Epithelial cell of proximal tubule (primary cell): ENCODE results near the gene HDAC4. TPM values are rescaled to one million over a fixed set of nuclear protein-coding genes. Genes with fewer than 3 reads are reported as not detected.

ENCODE experiments used
- DNase-seq: peaks from one replicate; pipeline ENCODE4 v3.0.0-alpha.2; 2011; ENCODE audit warnings: low read depth
- H3K4me3 ChIP-seq: 2 replicates; pipeline ENCODE4 v1.5.1; 2011; ENCODE audit warnings: low read depth, mild to moderate bottlenecking, low read length
- total RNA-seq: library from RNA; depleted of rRNA; stranded (reverse); fragments of >200 nt; gene quantifications from 2 replicates; pipeline ENCODE4 v1.2.3, GENCODE V29; 2015
- TF ChIP-seq, protein P1 (sequence below): conservative IDR thresholded peaks from 2 replicates; pipeline ENCODE4 v1.5.1; 2012; ENCODE audit warnings: low read depth, mild to moderate bottlenecking, low read length

Gene HDAC4
- total RNA-seq, 1 donor from 2014 or later = 23.2 TPM

DNA sequence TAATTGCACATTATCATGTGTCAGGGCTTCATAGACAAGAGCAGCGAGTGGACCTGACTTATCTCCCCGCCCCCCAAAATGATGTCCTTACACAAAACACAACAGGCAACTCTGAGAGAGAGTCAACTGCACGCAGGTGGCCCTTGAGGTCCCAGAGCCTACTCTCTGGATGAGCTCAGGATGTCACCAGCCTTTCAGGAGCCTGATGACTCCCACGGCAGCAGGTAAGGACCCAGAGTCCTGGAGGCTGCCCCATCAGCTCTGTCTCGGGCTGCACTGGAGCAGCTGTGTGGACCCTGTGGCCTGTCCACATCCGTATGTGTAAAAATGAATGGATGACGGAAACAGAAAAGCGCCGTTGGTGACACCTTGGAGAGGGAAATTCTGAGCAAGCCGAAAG, 130.9 kb downstream of the HDAC4 start:
- no peak overlapping the region for H3K4me3 ChIP-seq
- TF ChIP-seq, protein P1, sequence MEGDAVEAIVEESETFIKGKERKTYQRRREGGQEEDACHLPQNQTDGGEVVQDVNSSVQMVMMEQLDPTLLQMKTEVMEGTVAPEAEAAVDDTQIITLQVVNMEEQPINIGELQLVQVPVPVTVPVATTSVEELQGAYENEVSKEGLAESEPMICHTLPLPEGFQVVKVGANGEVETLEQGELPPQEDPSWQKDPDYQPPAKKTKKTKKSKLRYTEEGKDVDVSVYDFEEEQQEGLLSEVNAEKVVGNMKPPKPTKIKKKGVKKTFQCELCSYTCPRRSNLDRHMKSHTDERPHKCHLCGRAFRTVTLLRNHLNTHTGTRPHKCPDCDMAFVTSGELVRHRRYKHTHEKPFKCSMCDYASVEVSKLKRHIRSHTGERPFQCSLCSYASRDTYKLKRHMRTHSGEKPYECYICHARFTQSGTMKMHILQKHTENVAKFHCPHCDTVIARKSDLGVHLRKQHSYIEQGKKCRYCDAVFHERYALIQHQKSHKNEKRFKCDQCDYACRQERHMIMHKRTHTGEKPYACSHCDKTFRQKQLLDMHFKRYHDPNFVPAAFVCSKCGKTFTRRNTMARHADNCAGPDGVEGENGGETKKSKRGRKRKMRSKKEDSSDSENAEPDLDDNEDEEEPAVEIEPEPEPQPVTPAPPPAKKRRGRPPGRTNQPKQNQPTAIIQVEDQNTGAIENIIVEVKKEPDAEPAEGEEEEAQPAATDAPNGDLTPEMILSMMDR = no peak
- no peak for DNase-seq

DNA sequence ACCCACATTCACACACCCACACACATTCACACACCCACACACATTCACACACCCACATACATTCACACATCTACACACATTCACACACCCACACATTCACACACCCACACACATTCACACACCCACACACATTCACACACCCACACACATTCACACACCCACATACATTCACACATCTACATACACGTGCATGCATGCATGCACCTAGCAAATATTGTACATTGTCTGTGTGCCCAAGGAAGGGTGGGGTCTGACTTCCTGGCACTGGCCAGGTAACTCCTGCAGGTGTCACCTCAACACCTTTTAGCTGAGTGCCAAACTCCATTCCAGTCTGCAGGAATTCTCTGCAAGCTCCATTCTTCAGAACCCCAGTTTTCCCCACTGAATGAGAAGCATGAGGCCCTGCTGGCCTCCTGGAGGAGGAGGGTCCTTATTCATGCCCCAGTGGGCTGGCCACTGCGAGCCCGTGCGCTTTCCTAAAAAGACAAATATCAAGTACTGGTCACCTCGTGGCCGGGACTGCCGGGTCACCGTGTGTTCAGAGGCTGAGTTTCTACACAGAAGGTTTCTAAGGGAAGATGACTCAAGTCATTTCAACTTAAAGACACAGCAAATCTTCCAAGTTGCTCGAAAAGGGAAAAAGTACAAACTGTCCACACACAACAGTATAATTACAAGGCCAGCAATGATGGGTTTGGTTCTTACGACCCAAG, 131.5 kb downstream of the HDAC4 start:
- H3K4me3 ChIP-seq = no peak overlapping the region
- TF ChIP-seq, protein P1 = no peak
- DNase-seq = no peak

- no peak for DNase-seq
- TF ChIP-seq, protein P1 = no peak
- no peak overlapping the region for H3K4me3 ChIP-seq
Measured at GRCh38 chr2:239268549-239268948, 132.3 kb downstream of the HDAC4 start.

DNA sequence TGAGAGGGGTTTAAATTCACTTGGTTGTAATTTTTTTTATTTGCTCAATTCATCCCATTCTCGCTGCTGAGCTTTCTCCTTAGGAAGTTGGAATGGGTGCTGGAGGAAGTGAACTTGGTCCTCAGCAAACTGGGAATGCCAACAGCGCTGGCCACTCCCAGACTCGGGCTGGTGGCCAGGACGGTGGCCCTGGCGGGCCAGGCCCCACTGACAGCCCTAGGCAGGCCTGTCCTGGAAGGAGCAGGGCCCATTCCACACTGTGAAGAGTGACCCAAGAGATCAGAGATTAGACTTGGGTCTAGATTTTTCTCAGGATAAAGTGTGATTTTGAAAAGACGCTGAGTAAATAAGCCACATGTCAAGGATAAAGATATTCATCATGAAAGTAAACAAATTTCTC, 132.7 kb downstream of the HDAC4 start:
- DNase-seq = no peak
- TF ChIP-seq, protein P1 = no peak
- H3K4me3 ChIP-seq = no peak overlapping the region

DNA sequence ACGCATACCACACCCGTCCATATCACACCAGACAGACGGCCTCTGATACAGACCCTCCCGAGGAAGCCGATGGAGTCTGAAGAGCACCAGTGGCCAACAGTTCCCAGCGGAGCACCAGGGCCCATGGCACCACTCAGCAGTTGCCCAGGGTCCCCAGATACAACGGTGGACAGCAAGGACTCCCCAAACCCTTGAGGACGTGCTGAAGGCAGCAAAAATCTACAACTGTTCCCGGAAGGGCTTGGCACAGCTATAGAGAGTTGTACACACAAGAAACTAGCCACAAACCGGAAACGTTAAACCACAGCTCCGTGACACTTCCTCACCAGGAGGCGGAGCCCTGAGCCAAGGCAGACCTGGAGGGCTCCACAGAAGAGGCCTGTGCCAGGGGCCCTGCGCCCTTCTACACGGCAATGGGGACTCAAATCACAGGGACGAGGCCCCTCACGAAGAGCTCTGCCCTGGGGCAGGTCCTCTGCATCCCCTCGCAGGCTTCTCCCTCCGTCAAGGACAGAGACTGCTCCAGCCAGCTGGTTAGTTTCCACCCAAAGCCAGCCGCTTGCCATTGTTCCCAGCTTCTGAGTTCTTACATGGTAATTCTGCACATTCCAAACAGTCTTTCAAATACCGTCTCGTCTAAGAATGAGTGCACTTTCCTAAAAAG, 133.4 kb downstream of the HDAC4 start:
- TF ChIP-seq, protein P1 = peak; percentile 10
- no peak overlapping the region for H3K4me3 ChIP-seq
- no peak for DNase-seq

GRCh38 chr2:239266779-239267287, 134.0 kb downstream of the HDAC4 start:
- no peak overlapping the region for H3K4me3 ChIP-seq
- DNase-seq = no peak
- TF ChIP-seq, protein P1 = no peak

DNA sequence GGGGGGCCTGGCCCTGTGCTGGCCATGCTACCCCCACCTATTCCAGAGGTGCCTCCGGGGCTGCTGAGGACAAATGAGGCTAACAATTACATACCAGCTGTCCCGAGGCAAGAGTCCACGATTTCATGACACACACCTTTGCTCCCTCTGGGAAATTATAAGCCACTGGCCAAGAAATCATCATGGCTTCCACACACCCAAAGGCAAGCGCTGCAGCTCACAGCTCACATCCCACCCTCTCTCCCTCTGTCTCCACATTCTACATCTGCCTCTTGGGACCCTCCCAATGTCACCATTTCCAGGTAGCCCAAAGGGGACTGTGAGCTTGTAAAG, 134.4 kb downstream of the HDAC4 start:
- TF ChIP-seq, protein P1 = no peak
- no peak for DNase-seq

More for the DNA sequence above, 134.4 kb downstream of the HDAC4 start:
- H3K4me3 ChIP-seq = no peak overlapping the region
